AG04450 (cell line): ENCODE data around the gene TEX35. TPM values are rescaled to one million over a fixed set of nuclear protein-coding genes. Genes with fewer than 3 reads are reported as not detected.

Experiments
- CTCF ChIA-PET: fragments of 300-600, 350-600 bp; formaldehyde crosslinking; extraction: SDS; loops from one replicate; lab custom pipeline; 2022; ENCODE audit warnings: antibody characterized with exemption, inconsistent platforms; lab: Charles Lee
- POLR2A ChIA-PET: fragments of 350-600 bp; formaldehyde crosslinking; extraction: SDS; loops from one replicate; lab custom pipeline; 2021; ENCODE audit warnings: antibody characterized with exemption, inconsistent platforms; lab: Yijun Ruan, JAX
- DNase-seq: peaks from one replicate; pipeline ENCODE4 v3.0.0-alpha.2; 2011; ENCODE audit warnings: low read depth, low spot score
- H3K27ac ChIP-seq: one replicate; pipeline ENCODE4 v1.5.1; 2012; ENCODE audit warnings: low read depth, low read length, control low read depth
- H3K27me3 ChIP-seq: one replicate; pipeline ENCODE4 v1.6.0; 2012; ENCODE audit warnings: low read length; ENCODE audit not compliant: control insufficient read depth, insufficient read depth
- H3K4me3 ChIP-seq: 2 replicates; pipeline ENCODE4 v1.5.1; 2011; ENCODE audit warnings: mild to moderate bottlenecking, low read depth, low read length, control low read depth
- H3K9me3 ChIP-seq: 2 replicates; pipeline ENCODE4 v1.5.1; 2012; ENCODE audit warnings: low read length; ENCODE audit not compliant: control insufficient read depth, insufficient read depth
- polyA plus RNA-seq: library from polyadenylated mRNA; depleted of rRNA; stranded (reverse); fragments of >200 nt; gene quantifications from 2 replicates; pipeline ENCODE4 v1.2.3, GENCODE V29; 2011
- TF ChIP-seq, protein P1 (sequence below): IDR thresholded peaks from 2 replicates; pipeline ENCODE4 v1.5.1; 2011; ENCODE audit warnings: low read depth, low read length, control low read depth, inconsistent platforms

The TEX35 gene
- polyA plus RNA-seq, 1 experiment = not detected

DNA sequence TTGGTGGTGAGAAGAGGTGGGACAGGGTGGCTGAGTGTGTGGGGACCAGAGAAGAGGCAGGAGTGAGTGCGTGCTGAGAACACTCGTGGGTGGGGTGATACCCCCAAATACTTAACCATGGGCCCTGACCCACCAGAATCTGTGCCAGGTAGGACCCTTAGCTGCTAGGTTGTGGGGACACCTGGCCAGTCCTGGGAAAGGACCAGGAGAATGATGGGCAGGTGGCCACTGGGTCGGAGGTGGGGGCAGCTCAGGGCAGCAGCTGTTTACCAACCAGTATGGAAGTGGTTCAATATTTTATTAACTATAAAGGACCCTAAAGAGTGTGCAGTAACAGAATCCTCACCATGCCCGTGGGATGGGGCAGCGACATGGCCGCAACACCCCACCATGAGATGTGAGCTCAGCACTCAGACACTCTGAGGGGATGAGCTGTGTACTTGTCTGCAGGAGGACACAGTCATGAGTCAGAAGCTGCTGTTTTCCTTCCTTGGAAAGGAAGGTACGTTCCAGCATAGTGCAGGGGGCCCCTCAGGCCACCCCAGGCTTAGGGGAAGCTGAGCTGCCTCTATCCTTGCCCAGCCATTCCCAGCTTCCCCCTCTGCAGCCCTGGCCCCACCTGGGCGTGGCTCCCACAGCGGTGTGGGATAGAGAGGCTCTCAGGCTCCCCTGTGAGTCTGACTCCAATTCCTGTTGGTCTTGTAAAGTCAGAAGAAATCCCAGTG, 25.4 kb downstream of the TEX35 start:
- ChIA-PET POLR2A (interaction anchor here (0.5 to 1.3 kb wide), 5 partner anchors 8 to 243 kb away, joined by 3 to 5 read pairs (median 3); no protein-coding TSS in a partner anchor), CTCF (interaction anchor here (1.0 to 8.9 kb wide), 4 partner anchors 228 to 466 kb away, joined by 3 to 176 read pairs (median 18); no protein-coding TSS in a partner anchor)
- Histone ChIP-seq H3K27me3 (no peaks in the 10 kb centered on the region), H3K27ac (peak overlapping the region; percentile 73), H3K4me3 (no peak overlapping the region), H3K9me3 (no peaks in the 10 kb centered on the region; the same call in 1 of the 2 replicates)
- TF ChIP-seq, protein P1, sequence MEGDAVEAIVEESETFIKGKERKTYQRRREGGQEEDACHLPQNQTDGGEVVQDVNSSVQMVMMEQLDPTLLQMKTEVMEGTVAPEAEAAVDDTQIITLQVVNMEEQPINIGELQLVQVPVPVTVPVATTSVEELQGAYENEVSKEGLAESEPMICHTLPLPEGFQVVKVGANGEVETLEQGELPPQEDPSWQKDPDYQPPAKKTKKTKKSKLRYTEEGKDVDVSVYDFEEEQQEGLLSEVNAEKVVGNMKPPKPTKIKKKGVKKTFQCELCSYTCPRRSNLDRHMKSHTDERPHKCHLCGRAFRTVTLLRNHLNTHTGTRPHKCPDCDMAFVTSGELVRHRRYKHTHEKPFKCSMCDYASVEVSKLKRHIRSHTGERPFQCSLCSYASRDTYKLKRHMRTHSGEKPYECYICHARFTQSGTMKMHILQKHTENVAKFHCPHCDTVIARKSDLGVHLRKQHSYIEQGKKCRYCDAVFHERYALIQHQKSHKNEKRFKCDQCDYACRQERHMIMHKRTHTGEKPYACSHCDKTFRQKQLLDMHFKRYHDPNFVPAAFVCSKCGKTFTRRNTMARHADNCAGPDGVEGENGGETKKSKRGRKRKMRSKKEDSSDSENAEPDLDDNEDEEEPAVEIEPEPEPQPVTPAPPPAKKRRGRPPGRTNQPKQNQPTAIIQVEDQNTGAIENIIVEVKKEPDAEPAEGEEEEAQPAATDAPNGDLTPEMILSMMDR = no peak
- DNase-seq = no peak

DNA sequence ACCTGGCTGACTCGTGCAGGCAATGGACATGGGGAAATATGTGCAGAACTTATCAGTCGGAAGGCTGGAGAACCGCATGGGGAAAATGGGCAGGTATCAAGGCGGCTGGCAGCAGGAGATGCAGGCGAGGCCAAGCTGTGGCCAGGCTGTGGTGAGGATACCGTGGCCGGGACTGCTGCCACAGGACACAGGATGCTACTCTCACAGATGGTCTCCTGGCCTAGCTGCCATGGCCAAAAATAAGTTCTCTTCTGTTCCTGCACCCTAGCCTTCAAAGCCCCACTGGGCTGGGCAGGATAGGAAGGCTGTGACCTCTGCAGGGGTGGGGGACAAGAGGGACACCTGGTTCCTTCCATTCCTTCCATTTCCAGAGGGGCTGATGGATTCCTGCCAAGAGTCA, 26.4 kb downstream of the TEX35 start:
- CTCF ChIA-PET = interaction anchor here (0.9 to 8.9 kb wide), 3 partner anchors 229 to 465 kb away, joined by 3 to 176 read pairs (median 7); no protein-coding TSS in a partner anchor
- Histone ChIP-seq H3K4me3 (no peak overlapping the region), H3K27me3 (no peaks in the 10 kb centered on the region), H3K27ac (peak overlapping the region; percentile 21), H3K9me3 (no peaks in the 10 kb centered on the region; the same call in 1 of the 2 replicates)
- no peak for DNase-seq
- POLR2A ChIA-PET = interaction anchor here (1.3 kb wide), 1 partner anchor 9 kb away, joined by 5 read pairs; no protein-coding TSS in a partner anchor
- TF ChIP-seq, protein P1 = no peak

DNA sequence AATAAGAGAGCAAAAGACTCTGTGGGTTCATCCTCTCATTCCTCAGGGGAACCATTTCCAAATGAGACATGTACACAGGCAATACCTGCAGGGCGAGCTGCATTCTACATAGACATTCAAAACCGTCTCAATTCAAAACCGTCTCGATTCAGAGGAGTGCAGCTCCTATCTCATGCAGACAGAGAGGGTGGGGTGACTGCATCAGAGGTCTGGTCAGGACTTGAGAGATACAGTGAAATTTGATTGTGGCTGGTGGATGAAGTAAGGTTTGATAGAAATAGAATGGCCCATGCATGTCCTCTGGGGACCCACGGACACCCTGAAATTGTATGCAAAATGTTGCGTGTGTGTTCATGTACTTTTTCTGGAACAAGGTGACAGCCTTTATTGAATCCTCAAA, 27.3 kb downstream of the TEX35 start:
- H3K27ac ChIP-seq = peak overlapping the region; percentile 65
- ChIA-PET POLR2A (interaction anchor here (1.0 kb wide), 2 partner anchors 462 to 586 kb away, joined by 3 to 4 read pairs; no protein-coding TSS in a partner anchor), CTCF (interaction anchor here (0.5 to 8.9 kb wide), 10 partner anchors 9 to 464 kb away, joined by 3 to 176 read pairs (median 5); no protein-coding TSS in a partner anchor)

DNA sequence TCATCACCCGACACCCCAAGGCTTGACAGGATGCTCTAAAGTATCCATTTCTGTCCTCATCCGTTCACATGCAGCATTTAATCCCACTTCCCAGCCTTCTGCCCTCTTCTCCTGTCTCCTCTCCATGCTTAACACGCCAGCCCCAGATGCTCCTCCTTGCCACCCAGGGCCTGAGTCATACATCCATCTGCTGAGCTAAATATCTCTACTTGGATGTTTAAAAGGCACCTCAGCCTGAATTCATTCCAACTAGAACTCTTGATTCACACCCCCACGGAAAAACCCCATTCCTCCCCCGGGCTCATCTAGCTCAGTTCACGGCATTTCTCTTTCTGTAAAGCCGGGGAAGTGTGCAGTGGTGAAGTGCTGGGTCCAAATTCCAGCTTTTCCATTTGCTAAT, 27.7 kb downstream of the TEX35 start:
- CTCF ChIA-PET = interaction anchor here (0.5 to 8.9 kb wide), 10 partner anchors 10 to 463 kb away, joined by 3 to 176 read pairs (median 4); no protein-coding TSS in a partner anchor
- Histone ChIP-seq H3K27me3 (no peaks in the 10 kb centered on the region), H3K27ac (peak overlapping the region; percentile 65), H3K4me3 (no peak overlapping the region), H3K9me3 (no peaks in the 10 kb centered on the region; the same call in 1 of the 2 replicates)
- POLR2A ChIA-PET = interaction anchor here (0.5 to 1.2 kb wide), 4 partner anchors 83 to 586 kb away, joined by 3 to 6 read pairs (median 4); no protein-coding TSS in a partner anchor
- peak; percentile 68 for DNase-seq
- TF ChIP-seq, protein P1 = no peak

More for the DNA sequence above, 27.3 kb downstream of the TEX35 start:
- H3K4me3 ChIP-seq = no peak overlapping the region
- no peaks in the 10 kb centered on the region for H3K27me3 ChIP-seq
- DNase-seq = no peak
- TF ChIP-seq, protein P1 = no peak
- no peaks in the 10 kb centered on the region; the same call in 1 of the 2 replicates for H3K9me3 ChIP-seq
